Muscle layer of duodenum (tissue), 2 donors: ENCODE results near the gene RASA1.

Source experiments
- H3K27ac ChIP-seq: one replicate; pipeline ENCODE4 v1.7.0; 2013; ENCODE audit warnings: mild to moderate bottlenecking, low read length
- H3K27me3 ChIP-seq: one replicate; pipeline ENCODE4 v1.7.0; 2013; ENCODE audit warnings: low read depth, mild to moderate bottlenecking, control low read depth, low read length
- H3K36me3 ChIP-seq, 2 donors: one replicate each; pipeline ENCODE4 v1.7.0; 2013; ENCODE audit warnings: low read length in 2 of 2, control low read depth in 1 of 2, mild to moderate bottlenecking in 1 of 2; ENCODE audit not compliant: insufficient read depth in 2 of 2, control insufficient read depth in 1 of 2
- H3K4me1 ChIP-seq, 2 donors: one replicate each; pipeline ENCODE4 v1.7.0; 2013; ENCODE audit warnings: low read length in 2 of 2, mild to moderate bottlenecking in 2 of 2, control low read depth in 1 of 2, moderate library complexity in 1 of 2; ENCODE audit not compliant: insufficient read depth in 2 of 2, control insufficient read depth in 1 of 2
- H3K4me3 ChIP-seq, 2 donors: one replicate each; pipeline ENCODE4 v1.7.0; 2013; ENCODE audit warnings: low read length in 2 of 2, low read depth in 1 of 2, mild to moderate bottlenecking in 1 of 2
- H3K9me3 ChIP-seq, 2 donors: one replicate each; pipeline ENCODE4 v1.7.0; 2013; ENCODE audit warnings: low read length in 2 of 2, control low read depth in 1 of 2, mild to moderate bottlenecking in 1 of 2; ENCODE audit not compliant: control insufficient read depth in 1 of 2
- donor health status: healthy.

The RASA1 gene

GRCh38 chr5:87430863-87431457 is 163.3 kb downstream of the RASA1 start:
- no peaks in the 10 kb centered on the region for H3K27me3 ChIP-seq

GRCh38 chr5:87432460-87432859 is 164.8 kb downstream of the RASA1 start:
- Histone ChIP-seq H3K9me3 (no peaks in the 10 kb centered on the region), H3K4me1 (no peaks in the 10 kb centered on the region), H3K27ac (no peak overlapping the region), H3K4me3 (no peak overlapping the region), H3K36me3 (no peaks in the 10 kb centered on the region), H3K27me3 (no peaks in the 10 kb centered on the region)

More at GRCh38 chr5:87430863-87431457, 163.3 kb downstream of the RASA1 start:
- Histone ChIP-seq H3K4me1 (no peaks in the 10 kb centered on the region), H3K27ac (no peak overlapping the region), H3K4me3 (no peak overlapping the region), H3K9me3 (no peaks in the 10 kb centered on the region), H3K36me3 (no peaks in the 10 kb centered on the region)

- H3K4me1 ChIP-seq = no peaks in the 10 kb centered on the region
- H3K27ac ChIP-seq = no peak overlapping the region
- no peaks in the 10 kb centered on the region for H3K9me3 ChIP-seq
Measured at GRCh38 chr5:87433945-87434344, 166.3 kb downstream of the RASA1 start.

GRCh38 chr5:87434461-87434860 is 166.8 kb downstream of the RASA1 start:
- Histone ChIP-seq H3K4me1 (no peaks in the 10 kb centered on the region), H3K4me3 (no peak overlapping the region), H3K9me3 (no peaks in the 10 kb centered on the region), H3K27ac (no peak overlapping the region), H3K36me3 (no peaks in the 10 kb centered on the region), H3K27me3 (no peaks in the 10 kb centered on the region)

More at GRCh38 chr5:87433945-87434344, 166.3 kb downstream of the RASA1 start:
- H3K27me3 ChIP-seq = no peaks in the 10 kb centered on the region
- H3K4me3 ChIP-seq = no peak overlapping the region
- H3K36me3 ChIP-seq = no peaks in the 10 kb centered on the region

- no peak overlapping the region for H3K27ac ChIP-seq
- H3K27me3 ChIP-seq = no peaks in the 10 kb centered on the region
- no peaks in the 10 kb centered on the region for H3K9me3 ChIP-seq
- no peaks in the 10 kb centered on the region for H3K36me3 ChIP-seq
- H3K4me3 ChIP-seq = no peak overlapping the region
- H3K4me1 ChIP-seq = no peaks in the 10 kb centered on the region
Measured at GRCh38 chr5:87435144-87435694, 167.5 kb downstream of the RASA1 start.

GRCh38 chr5:87437724-87438123 is 170.0 kb downstream of the RASA1 start:
- Histone ChIP-seq H3K27me3 (no peaks in the 10 kb centered on the region), H3K4me1 (no peaks in the 10 kb centered on the region), H3K27ac (no peak overlapping the region), H3K9me3 (no peaks in the 10 kb centered on the region), H3K4me3 (no peak overlapping the region), H3K36me3 (no peaks in the 10 kb centered on the region)

- Histone ChIP-seq H3K27ac (no peak overlapping the region), H3K36me3 (no peaks in the 10 kb centered on the region), H3K4me1 (no peaks in the 10 kb centered on the region)
Measured at GRCh38 chr5:87438231-87438630, 170.5 kb downstream of the RASA1 start.

More at GRCh38 chr5:87438231-87438630, 170.5 kb downstream of the RASA1 start:
- no peaks in the 10 kb centered on the region for H3K27me3 ChIP-seq
- no peak overlapping the region for H3K4me3 ChIP-seq
- H3K9me3 ChIP-seq = no peaks in the 10 kb centered on the region
